HepG2 (cell line): ENCODE results near the gene ITM2B. TPM values are rescaled to one million over a fixed set of nuclear protein-coding genes. Genes with fewer than 3 reads are reported as not detected.

Experiments
- ATAC-seq: fragments of 200-7000 bp; cut with Tn5 transposase; 3 replicates; pipeline ENCODE4 v1.9.1; 2020; ENCODE audit warnings: mild to moderate bottlenecking, moderate library complexity
- BruUV-seq: library from RNA; stranded (reverse); fragments of 400-500 nt; replicated peaks from 2 replicates; lab custom pipeline; 2021; lab: Mats Ljungman, UMichigan
- CTCF ChIA-PET: fragments of 300-600 bp; formaldehyde crosslinking; extraction: SDS; loops from one replicate; lab custom pipeline; 2021; ENCODE audit warnings: low total read pairs, inconsistent platforms, low intra/inter-chr PET ratio; lab: Yijun Ruan, JAX
- POLR2A ChIA-PET: fragments of 350-600 bp; sonication (Branson Sonifier 250); formaldehyde crosslinking; loops from one replicate; lab custom pipeline; 2020; ENCODE audit warnings: antibody characterized with exemption, inconsistent platforms; lab: Yijun Ruan, JAX
- DNase-seq: peaks from one replicate; pipeline ENCODE4 v3.0.0-alpha.2; 2015; ENCODE audit warnings: low spot score
- FAIRE-seq: peaks from 3 replicates; lab custom pipeline; 2011; peaks lifted over from hg19 to GRCh38; lab: Jason Lieb, UNC
- H2AFZ ChIP-seq: one replicate; pipeline ENCODE4 v1.6.1; 2011; ENCODE audit warnings: low read length, inconsistent platforms
- H3K27ac ChIP-seq: fragments of 300-600 bp; 3 replicates; pipeline ENCODE4 v1.8.0; 2011; ENCODE audit warnings: mixed run types, mild to moderate bottlenecking, mixed read lengths, low read length, inconsistent platforms; ENCODE audit not compliant: insufficient read depth; ENCODE audit errors: extremely low read length
- H3K27me3 ChIP-seq, 2 experiments: fragments of 200-600 bp in 1 of 2; 2 replicates in 1 of 2; 3 replicates in 1 of 2; pipeline versions ENCODE4 v1.6.0 to v1.8.0; 2011; ENCODE audit warnings: low read length in 2 of 2, mild to moderate bottlenecking in 2 of 2, moderate library complexity in 2 of 2, inconsistent platforms in 1 of 2; ENCODE audit not compliant: insufficient read depth in 2 of 2, control insufficient read depth in 1 of 2
- H3K36me3 ChIP-seq, 2 experiments: fragments of 200-600 bp in 1 of 2; replicated peaks in 1 of 2; 2 replicates in 1 of 2; 3 replicates in 1 of 2; pipeline versions ENCODE4 v1.5.1 to v1.8.0; 2011; ENCODE audit warnings: low read length in 2 of 2, inconsistent platforms in 1 of 2; ENCODE audit not compliant: insufficient read depth in 2 of 2, control insufficient read depth in 1 of 2
- H3K4me1 ChIP-seq: 2 replicates; pipeline ENCODE4 v1.5.1; 2012; ENCODE audit warnings: low read length, inconsistent platforms; ENCODE audit not compliant: insufficient read depth
- H3K4me2 ChIP-seq: 2 replicates; pipeline ENCODE4 v1.6.0; 2011; ENCODE audit warnings: low read depth, low read length, inconsistent platforms
- H3K4me3 ChIP-seq, 3 experiments: fragments of 200-600 bp in 1 of 3; sonication (generic), shearing (Covaris generic) in 1 of 3; replicated peaks in 1 of 3; 2 replicates each; pipeline ENCODE4 v1.5.1; 2011 to 2016; ENCODE audit warnings: low read length in 3 of 3, inconsistent platforms in 2 of 3, low read depth in 2 of 3, mild to moderate bottlenecking in 2 of 3, control low read depth in 1 of 3, mixed read lengths in 1 of 3; ENCODE audit not compliant: insufficient read depth in 1 of 3
- H3K79me2 ChIP-seq: one replicate; pipeline ENCODE4 v1.6.1; 2011; ENCODE audit warnings: low read length, inconsistent platforms; ENCODE audit not compliant: insufficient read depth
- H3K9ac ChIP-seq: 2 replicates; pipeline ENCODE4 v1.6.0; 2011; ENCODE audit warnings: mild to moderate bottlenecking, low read depth, low read length, inconsistent platforms; ENCODE audit not compliant: insufficient read depth
- H3K9me3 ChIP-seq: 2 replicates; pipeline ENCODE4 v1.5.1; 2012; ENCODE audit warnings: mild to moderate bottlenecking, low read length
- H4K20me1 ChIP-seq: 2 replicates; pipeline ENCODE4 v1.6.0; 2011; ENCODE audit warnings: inconsistent platforms, mild to moderate bottlenecking, low read length, moderate library complexity; ENCODE audit not compliant: insufficient read depth
- HNF4G ChIP-seq, 2 experiments: sonication (generic) in 1 of 2; formaldehyde crosslinking in 1 of 2; IDR thresholded peaks; 2 replicates each; pipeline versions ENCODE4 v1.4.0 to v1.6.1; 2011 to 2020; ENCODE audit warnings: borderline replicate concordance in 2 of 2, low read depth in 2 of 2, mild to moderate bottlenecking in 2 of 2, low read length in 1 of 2, missing genetic modification reagents in 1 of 2, moderate library complexity in 1 of 2
- IRF2 ChIP-seq: IDR thresholded peaks from 2 replicates; pipeline ENCODE4 v1.6.1; 2018; ENCODE audit warnings: missing genetic modification reagents, missing compliant biosample characterization
- MAFF ChIP-seq: IDR thresholded peaks from 2 replicates; pipeline ENCODE4 v1.6.1; 2011; ENCODE audit warnings: low read depth, low read length, improper control_type of control experiment
- MAFK ChIP-seq, 2 experiments: IDR thresholded peaks in 1 of 2; conservative IDR thresholded peaks in 1 of 2; 2 replicates each; pipeline ENCODE4 v1.6.1; 2011; ENCODE audit warnings: improper control_type of control experiment in 2 of 2, low read length in 2 of 2
- NFE2L2 ChIP-seq: fragments of 150-350 bp; IDR thresholded peaks from 2 replicates; pipeline ENCODE4 v1.6.1; 2014; ENCODE audit warnings: low read length
- SNRNP70 ChIP-seq: fragments of 200-400 bp; formaldehyde crosslinking; IDR thresholded peaks from 2 replicates; pipeline ENCODE4 v1.6.1; 2017; ENCODE audit warnings: mild to moderate bottlenecking, low read depth, low read length, moderate library complexity
- STAT5B ChIP-seq: sonication (generic); formaldehyde crosslinking; IDR thresholded peaks from 2 replicates; pipeline ENCODE4 v1.4.0; 2020; ENCODE audit warnings: missing genetic modification reagents
- TCF12 ChIP-seq, 2 experiments: fragments of 450-650 bp in 1 of 2; sonication (generic) in 1 of 2; formaldehyde crosslinking in 1 of 2; IDR thresholded peaks; 2 replicates each; pipeline versions ENCODE4 v1.6.1 to v1.8.0; 2017 to 2022; ENCODE audit warnings: antibody characterized with exemption in 1 of 2, mild to moderate bottlenecking in 1 of 2, missing genetic modification reagents in 1 of 2, moderate library complexity in 1 of 2
- ZNF431 ChIP-seq: sonication (generic); formaldehyde crosslinking; IDR thresholded peaks from 2 replicates; pipeline ENCODE4 v1.9.0; 2022; ENCODE audit warnings: missing genetic modification reagents, low read depth, mild to moderate bottlenecking, borderline replicate concordance
- ZNF781 ChIP-seq: sonication (generic); formaldehyde crosslinking; IDR thresholded peaks from 2 replicates; pipeline ENCODE4 v1.5.1; 2020; ENCODE audit warnings: borderline replicate concordance, mild to moderate bottlenecking, missing genetic modification reagents; ENCODE audit errors: not compliant biosample characterization
- ZNF784 ChIP-seq: sonication (generic); formaldehyde crosslinking; IDR thresholded peaks from 2 replicates; pipeline ENCODE4 v1.5.1; 2020; ENCODE audit warnings: missing genetic modification reagents, mild to moderate bottlenecking, borderline replicate concordance
- WGBS: methylation state at CpG from one replicate; pipeline ENCODE4 v1.1.6; 2017; ENCODE audit warnings: low lambda C conversion rate; 5-methylcytosine and 5-hydroxymethylcytosine counted together
- in situ Hi-C: cut with HindIII; loops from 2 replicates; pipeline ENCODE4 v1.10.0; 2017; ENCODE audit warnings: low pct_unique_long_range_greater_than_20kb; ENCODE audit not compliant: extremely low pct_ligation_motif_present
- intact Hi-C: fragments of 100-400 bp; cut with micrococcal nuclease; formaldehyde crosslinking; loops from one replicate; pipeline ENCODE4 v1.10.0; 2022; ENCODE audit not compliant: unreplicated experiment
- polyA plus RNA-seq, 8 experiments: library from polyadenylated mRNA; depleted of rRNA in 3 of 8; stranded (reverse) in 7 of 8; unstranded in 1 of 8; fragments of >200 nt; fragmentation: Illumina TruSeq in 4 of 8; extraction: Trizol in 4 of 8; gene quantifications; 2 replicates each; pipeline versions ENCODE4 v1.2.1 to v1.2.3, GENCODE V29; 2011 to 2016; ENCODE audit warnings: low read depth in 4 of 8, missing spikeins in 1 of 8, mixed read lengths in 1 of 8; ENCODE audit not compliant: insufficient read depth in 1 of 8
- total RNA-seq, 5 experiments: library from RNA; depleted of rRNA; stranded (reverse); fragments of >200 nt; fragmentation: Illumina TruSeq; extraction: Trizol; gene quantifications; 2 replicates each; pipeline ENCODE4 v1.2.3, GENCODE V29; 2016; ENCODE audit warnings: low read depth in 1 of 5

Gene ITM2B
- total and polyA plus RNA-seq, 2 of the 13 experiments (the other 11 are each of a cell fraction or from before 2014, with no cell fraction given) = 158 to 373 TPM

GRCh38 chr13:48268019-48268418 lies 35.0 kb downstream of the ITM2B start:
- no peak overlapping the region for H2AFZ ChIP-seq
- no peaks in the 10 kb centered on the region for H3K9me3 ChIP-seq
- no peaks in the 10 kb centered on the region for H3K4me1 ChIP-seq
- no peak overlapping the region for H3K27ac ChIP-seq
- peaks cover 0 to 7% of the 10 kb centered on the region in 2 experiments; a peak in 3 of 5 replicates for H3K36me3 ChIP-seq
- TF ChIP-seq STAT5B (CRISPR knock-in tag) (no peak), IRF2 (CRISPR knock-in tag) (no peak), HNF4G (IDR thresholded peaks at IDR 0.05; ENCODE audit: borderline replicate concordance, low read depth, low read length) (no peak), HNF4G (CRISPR knock-in tag; IDR thresholded peaks at IDR 0.05; ENCODE audit: borderline replicate concordance, low read depth) (no peak), MAFF (peak; percentile 59), ZNF784 (CRISPR knock-in tag) (no peak), NFE2L2 (peak; percentile 91), ZNF431 (CRISPR knock-in tag) (no peak), ZNF781 (no peak), SNRNP70 (no peak), TCF12 (IDR thresholded peaks at IDR 0.05) (no peak), TCF12 (CRISPR knock-in tag; IDR thresholded peaks at IDR 0.05) (no peak), MAFK (conservative IDR thresholded peaks at IDR 0.05 in 1 of 2, IDR thresholded peaks at IDR 0.05 in 1 of 2; ENCODE audit: low read length in 2 of 2) (peak; percentile 68 to 78)
- intact Hi-C loops (no loop called here), in situ Hi-C loops (no loop called here)
- H3K79me2 ChIP-seq = no peaks in the 10 kb centered on the region
- FAIRE-seq = no peak
- no TSS peak for BruUV-seq
- no peaks in the 10 kb centered on the region for H4K20me1 ChIP-seq
- POLR2A ChIA-PET = no interaction called here
- no peak overlapping the region for H3K9ac ChIP-seq
- no peak overlapping the region for H3K4me3 ChIP-seq
- DNase-seq = no peak
- CTCF ChIA-PET = no interaction called here
- ATAC-seq = no peak
- no peaks in the 10 kb centered on the region for H3K27me3 ChIP-seq
- H3K4me2 ChIP-seq = no peak overlapping the region
- WGBS = 96% methylated on average over 4 of the region's 4 CpGs
